Upper lobe of left lung (tissue), 4 donors: ENCODE results near the gene APOB.

Source experiments
- CTCF ChIP-seq, 6 experiments: fragments of 450-650 bp in 4 of 6; fragments of 200-600 bp in 2 of 6; sonication (generic) in 2 of 6; IDR thresholded peaks; one replicate each; pipeline ENCODE4 v1.5.1; 2016 to 2019; ENCODE audit warnings: antibody characterized with exemption in 6 of 6
- POLR2A ChIP-seq, 4 donors: fragments of 450-650 bp; IDR thresholded peaks; one replicate each; pipeline ENCODE4 v1.5.1; 2016 to 2017; ENCODE audit warnings: antibody characterized with exemption in 4 of 4, mild to moderate bottlenecking in 2 of 4

- TF ChIP-seq POLR2A (IDR thresholded peaks at IDR 0.05) = no peak
- TF ChIP-seq CTCF (IDR thresholded peaks at IDR 0.05) = no peak
Observed at GRCh38 chr2:21011876-21012556, 31.9 kb downstream of the APOB start.
